Nephron (organoid): ENCODE data around the gene DNAJC30.
A peak's percentile ranks its signal among the peaks of the same experiment; 100 is the strongest.
"Not testable (repeated sequence)": the region's sequence is repeated elsewhere in the genome, so short reads cannot be mapped to it uniquely, and the experiment has no call there.

Source experiments
- H3K27ac Mint-ChIP-seq, 3 experiments: 2 replicates each; pipeline ENCODE4 v1.8.0; 2020; ENCODE audit warnings: mixed read lengths in 3 of 3, mild to moderate bottlenecking in 2 of 3, moderate library complexity in 1 of 3
- H3K27me3 Mint-ChIP-seq: 2 replicates; pipeline ENCODE4 v1.8.0; 2021; ENCODE audit warnings: low read depth, mild to moderate bottlenecking, moderate library complexity, mixed read lengths
- H3K36me3 Mint-ChIP-seq: 2 replicates; pipeline ENCODE4 v1.8.0; 2020; ENCODE audit warnings: low read depth, mixed read lengths
- H3K4me1 Mint-ChIP-seq: 2 replicates; pipeline ENCODE4 v1.8.0; 2020; ENCODE audit warnings: mixed read lengths
- H3K4me3 Mint-ChIP-seq, 3 experiments: 2 replicates each; pipeline ENCODE4 v1.8.0; 2020; ENCODE audit warnings: mild to moderate bottlenecking in 3 of 3, mixed read lengths in 3 of 3, moderate library complexity in 2 of 3
- H3K9me3 Mint-ChIP-seq: 2 replicates; pipeline ENCODE4 v1.8.0; 2020; ENCODE audit warnings: mixed read lengths
- CTCF ChIP-seq, 3 experiments: fragments of 200-600 bp; sonication (generic); IDR thresholded peaks; one replicate each; pipeline ENCODE4 v1.5.0; 2021; ENCODE audit warnings: antibody characterized with exemption in 3 of 3; ENCODE audit not compliant: unreplicated experiment in 3 of 3

The DNAJC30 gene

GRCh38 chr7:73723813-73724212, 40.6 kb upstream of the DNAJC30 start:
- H3K4me1 Mint-ChIP-seq: peaks cover 14% of the 10 kb centered on the region
- no peak overlapping the region for H3K27ac Mint-ChIP-seq
- no peak overlapping the region for H3K4me3 Mint-ChIP-seq
- no peaks in the 10 kb centered on the region for H3K36me3 Mint-ChIP-seq
- TF ChIP-seq CTCF (IDR thresholded peaks at IDR 0.05; ENCODE audit: unreplicated experiment in 3 of 3): no peak
- no peaks in the 10 kb centered on the region for H3K9me3 Mint-ChIP-seq
- peaks cover 4% of the 10 kb centered on the region for H3K27me3 Mint-ChIP-seq

- H3K27ac Mint-ChIP-seq: no peak overlapping the region
- H3K4me1 Mint-ChIP-seq: peaks cover 18% of the 10 kb centered on the region
- no peaks in the 10 kb centered on the region for H3K9me3 Mint-ChIP-seq
- peaks cover 4% of the 10 kb centered on the region for H3K27me3 Mint-ChIP-seq
- no peaks in the 10 kb centered on the region for H3K36me3 Mint-ChIP-seq
- no peak for TF ChIP-seq CTCF (IDR thresholded peaks at IDR 0.05; ENCODE audit: unreplicated experiment in 3 of 3)
- H3K4me3 Mint-ChIP-seq: no peak overlapping the region
Observed at GRCh38 chr7:73722785-73723184, 39.5 kb upstream of the DNAJC30 start.

GRCh38 chr7:73722182-73722581, 38.9 kb upstream of the DNAJC30 start:
- H3K27ac Mint-ChIP-seq: not testable (repeated sequence)

GRCh38 chr7:73721377-73721817, 38.1 kb upstream of the DNAJC30 start:
- no peaks in the 10 kb centered on the region for H3K36me3 Mint-ChIP-seq
- peaks cover 4% of the 10 kb centered on the region for H3K27me3 Mint-ChIP-seq
- no peak for TF ChIP-seq CTCF (IDR thresholded peaks at IDR 0.05; ENCODE audit: unreplicated experiment in 3 of 3)

More at GRCh38 chr7:73722182-73722581, 38.9 kb upstream of the DNAJC30 start:
- H3K9me3 Mint-ChIP-seq, H3K27me3 Mint-ChIP-seq, H3K36me3 Mint-ChIP-seq: not testable (repeated sequence)
- Mint-ChIP-seq H3K4me3 (peak overlapping the region; percentile 15 to 94 (median 36)), H3K4me1 (peaks cover 22% of the 10 kb centered on the region)

GRCh38 chr7:73720443-73720842, 37.2 kb upstream of the DNAJC30 start:
- not testable (repeated sequence) for H3K9me3 Mint-ChIP-seq, H3K27me3 Mint-ChIP-seq, H3K36me3 Mint-ChIP-seq
- peak overlapping the region; percentile 89 to 94 (median 89) for H3K4me3 Mint-ChIP-seq
- peaks cover 38% of the 10 kb centered on the region for H3K4me1 Mint-ChIP-seq
- peak overlapping the region in 1 of 3 experiments; percentile 23 for H3K27ac Mint-ChIP-seq

More at GRCh38 chr7:73721377-73721817, 38.1 kb upstream of the DNAJC30 start:
- Mint-ChIP-seq H3K4me1 (peaks cover 28% of the 10 kb centered on the region), H3K4me3 (peak overlapping the region; percentile 89 to 94 (median 91)), H3K27ac (peak overlapping the region; percentile 79 to 96 (median 89)), H3K9me3 (no peaks in the 10 kb centered on the region)

- no peaks in the 10 kb centered on the region for H3K36me3 Mint-ChIP-seq
Observed at GRCh38 chr7:73719806-73720169, 36.5 kb upstream of the DNAJC30 start.

More at GRCh38 chr7:73719806-73720169, 36.5 kb upstream of the DNAJC30 start:
- H3K27me3 Mint-ChIP-seq: peaks cover 4% of the 10 kb centered on the region
- H3K4me1 Mint-ChIP-seq: peaks cover 39% of the 10 kb centered on the region
- H3K27ac Mint-ChIP-seq: no peak overlapping the region
- H3K4me3 Mint-ChIP-seq: peak overlapping the region; percentile 89
- TF ChIP-seq CTCF (IDR thresholded peaks at IDR 0.05; ENCODE audit: unreplicated experiment in 3 of 3): no peak
- H3K9me3 Mint-ChIP-seq: no peaks in the 10 kb centered on the region
